K562 (cell line): ENCODE results near the gene APOBEC3C.

Experiments
- KDM5B ChIP-seq: fragments of 200-600 bp; sonication (generic); IDR thresholded peaks from 2 replicates; pipeline ENCODE4 v1.6.1; 2012; ENCODE audit warnings: low read depth, mild to moderate bottlenecking, moderate library complexity, low read length, control low read depth, inconsistent platforms; ENCODE audit not compliant: insufficient replicate concordance
- RBBP5 ChIP-seq: fragments of 200-600 bp; sonication (generic); IDR thresholded peaks from 2 replicates; pipeline ENCODE4 v1.6.1; 2012; ENCODE audit warnings: borderline replicate concordance, mild to moderate bottlenecking, low read length, control low read depth, inconsistent platforms; ENCODE audit not compliant: insufficient read depth, poor library complexity, severe bottlenecking
- SMARCA4 ChIP-seq: fragments of 450-650 bp; IDR thresholded peaks from 2 replicates; pipeline ENCODE4 v1.6.1; 2016
- TF ChIP-seq, protein P1 (sequence below), 3 experiments: IDR thresholded peaks in 2 of 3; conservative IDR thresholded peaks in 1 of 3; 2 replicates each; pipeline ENCODE4 v1.5.1; 2011 to 2012; ENCODE audit warnings: low read length in 3 of 3, mild to moderate bottlenecking in 3 of 3, control low read depth in 2 of 3, improper control_type of control experiment in 1 of 3, inconsistent platforms in 1 of 3, low read depth in 1 of 3, mixed read lengths in 1 of 3, moderate library complexity in 1 of 3; ENCODE audit not compliant: insufficient read depth in 2 of 3
- TF ChIP-seq, protein P2 (sequence below): fragments of 450-650 bp; IDR thresholded peaks from 2 replicates; pipeline ENCODE4 v1.6.1; 2016; ENCODE audit warnings: missing biosample characterization, missing genetic modification characterization

DNA sequence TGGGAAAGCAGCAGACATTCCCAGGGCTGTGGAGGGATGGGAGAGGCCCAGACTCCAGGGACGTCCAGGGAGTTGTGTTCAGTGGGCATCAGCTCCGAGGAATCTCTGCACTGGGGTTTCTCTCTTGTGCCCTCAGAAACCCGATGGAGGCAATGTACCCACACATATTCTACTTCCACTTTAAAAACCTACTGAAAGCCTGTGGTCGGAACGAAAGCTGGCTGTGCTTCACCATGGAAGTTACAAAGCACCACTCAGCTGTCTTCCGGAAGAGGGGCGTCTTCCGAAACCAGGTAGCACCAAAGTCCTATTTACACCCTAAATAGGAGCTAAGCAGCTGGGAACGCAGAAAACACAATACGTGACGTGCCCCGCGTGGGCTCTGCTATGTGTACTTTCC, 15.2 kb downstream of the APOBEC3C start:
- TF ChIP-seq, protein P1, sequence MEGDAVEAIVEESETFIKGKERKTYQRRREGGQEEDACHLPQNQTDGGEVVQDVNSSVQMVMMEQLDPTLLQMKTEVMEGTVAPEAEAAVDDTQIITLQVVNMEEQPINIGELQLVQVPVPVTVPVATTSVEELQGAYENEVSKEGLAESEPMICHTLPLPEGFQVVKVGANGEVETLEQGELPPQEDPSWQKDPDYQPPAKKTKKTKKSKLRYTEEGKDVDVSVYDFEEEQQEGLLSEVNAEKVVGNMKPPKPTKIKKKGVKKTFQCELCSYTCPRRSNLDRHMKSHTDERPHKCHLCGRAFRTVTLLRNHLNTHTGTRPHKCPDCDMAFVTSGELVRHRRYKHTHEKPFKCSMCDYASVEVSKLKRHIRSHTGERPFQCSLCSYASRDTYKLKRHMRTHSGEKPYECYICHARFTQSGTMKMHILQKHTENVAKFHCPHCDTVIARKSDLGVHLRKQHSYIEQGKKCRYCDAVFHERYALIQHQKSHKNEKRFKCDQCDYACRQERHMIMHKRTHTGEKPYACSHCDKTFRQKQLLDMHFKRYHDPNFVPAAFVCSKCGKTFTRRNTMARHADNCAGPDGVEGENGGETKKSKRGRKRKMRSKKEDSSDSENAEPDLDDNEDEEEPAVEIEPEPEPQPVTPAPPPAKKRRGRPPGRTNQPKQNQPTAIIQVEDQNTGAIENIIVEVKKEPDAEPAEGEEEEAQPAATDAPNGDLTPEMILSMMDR (IDR thresholded peaks at IDR 0.05 in 2 of 3, conservative IDR thresholded peaks at IDR 0.05 in 1 of 3; ENCODE audit: insufficient read depth in 2 of 3, low read depth in 1 of 3, low read length in 3 of 3) = no peak
- TF ChIP-seq RBBP5 (no peak), SMARCA4 (no peak), KDM5B (no peak)
- TF ChIP-seq, protein P2, sequence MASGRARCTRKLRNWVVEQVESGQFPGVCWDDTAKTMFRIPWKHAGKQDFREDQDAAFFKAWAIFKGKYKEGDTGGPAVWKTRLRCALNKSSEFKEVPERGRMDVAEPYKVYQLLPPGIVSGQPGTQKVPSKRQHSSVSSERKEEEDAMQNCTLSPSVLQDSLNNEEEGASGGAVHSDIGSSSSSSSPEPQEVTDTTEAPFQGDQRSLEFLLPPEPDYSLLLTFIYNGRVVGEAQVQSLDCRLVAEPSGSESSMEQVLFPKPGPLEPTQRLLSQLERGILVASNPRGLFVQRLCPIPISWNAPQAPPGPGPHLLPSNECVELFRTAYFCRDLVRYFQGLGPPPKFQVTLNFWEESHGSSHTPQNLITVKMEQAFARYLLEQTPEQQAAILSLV (tag) = no peak
